BLaER1 treated with 17β-estradiol and CSF1 and Interleukin-3, amounts not matched to agents 10 nM and 100 nM (cell line): ENCODE results near the gene TFCP2.
"Not testable (repeated sequence)": the region's sequence is repeated elsewhere in the genome, so short reads cannot be mapped to it uniquely, and the experiment has no call there.

Experiments used
- H3K27ac ChIP-seq, 11 experiments: shearing (Covaris generic); formaldehyde crosslinking; 2 replicates each; pipeline ENCODE4 v1.8.1; 2022
- H3K27me3 ChIP-seq, 11 experiments: shearing (Covaris generic); formaldehyde crosslinking; 2 replicates each; pipeline ENCODE4 v1.8.1; 2022
- H3K36me3 ChIP-seq, 11 experiments: shearing (Covaris generic); formaldehyde crosslinking; 2 replicates each; pipeline ENCODE4 v1.8.1; 2022
- H3K4me1 ChIP-seq, 10 experiments: shearing (Covaris generic); formaldehyde crosslinking; 2 replicates each; pipeline ENCODE4 v1.8.1; 2022
- H3K4me2 ChIP-seq, 11 experiments: shearing (Covaris generic); formaldehyde crosslinking; 2 replicates each; pipeline ENCODE4 v1.8.1; 2022
- H3K4me3 ChIP-seq, 10 experiments: shearing (Covaris generic); formaldehyde crosslinking; 2 replicates each; pipeline ENCODE4 v1.8.1; 2022
- H3K9ac ChIP-seq, 11 experiments: shearing (Covaris generic); formaldehyde crosslinking; 2 replicates each; pipeline ENCODE4 v1.8.1; 2022
- H3K9me3 ChIP-seq, 11 experiments: shearing (Covaris generic); formaldehyde crosslinking; replicated peaks in 1 of 11; 2 replicates each; pipeline ENCODE4 v1.8.1; 2022
- H4K20me1 ChIP-seq, 11 experiments: shearing (Covaris generic); formaldehyde crosslinking; 2 replicates each; pipeline ENCODE4 v1.8.1; 2022
- Cebpa-rat ChIP-seq, 11 experiments: shearing (Covaris generic); IDR thresholded peaks; 2 replicates each; pipeline ENCODE4 v1.8.1; 2022

The TFCP2 gene

GRCh38 chr12:51172515-51173431 lies at the start of gene TFCP2:
TFCP2 (minus strand) TSS chr12:51173135; CDS start chr12:51172422, 713 bp downstream.
- Histone ChIP-seq H3K27ac (peak within 1 kb of the TSS in 7 of 11 experiments; percentile 16 to 60 (median 46); a peak in 11 of 22 replicates), H3K9ac (peak within 1 kb of the TSS in 9 of 11 experiments; percentile 16 to 52 (median 40); a peak in 11 of 22 replicates), H3K4me3 (peak within 1 kb of the TSS; percentile 22 to 65 (median 51)), H3K36me3 (no peaks in the 10 kb centered on the region), H3K9me3 (peaks cover 4 to 18% (median 16%) of the 10 kb centered on the region in 11 experiments; a peak in 20 of 22 replicates), H3K4me1 (peaks cover 0 to 29% (median 3%) of the 10 kb centered on the region in 10 experiments; a peak in 8 of 20 replicates), H3K4me2 (peak within 1 kb of the TSS; percentile 33 to 82 (median 54); a peak in 21 of 22 replicates), H3K27me3 (peaks cover 16 to 27% (median 25%) of the 10 kb centered on the region in 11 experiments), H4K20me1 (no peaks in the 10 kb centered on the region)
- TF ChIP-seq Cebpa-rat (IDR thresholded peaks at IDR 0.05), result no peak

GRCh38 chr12:51222461-51222860 lies 49.5 kb upstream of the TFCP2 start:
- TF ChIP-seq Cebpa-rat (IDR thresholded peaks at IDR 0.05), result no peak
- Histone ChIP-seq H3K9ac (no peak overlapping the region), H3K4me1 (peaks cover 8 to 13% (median 12%) of the 10 kb centered on the region in 10 experiments)

GRCh38 chr12:51219857-51220256 lies 46.9 kb upstream of the TFCP2 start:
- not testable (repeated sequence) for H4K20me1 ChIP-seq, H3K9ac ChIP-seq, H3K4me2 ChIP-seq, H3K36me3 ChIP-seq, H3K4me3 ChIP-seq, H3K27ac ChIP-seq, H3K27me3 ChIP-seq, H3K9me3 ChIP-seq
- peaks cover 8 to 23% (median 16%) of the 10 kb centered on the region in 10 experiments for H3K4me1 ChIP-seq

More at GRCh38 chr12:51222461-51222860, 49.5 kb upstream of the TFCP2 start:
- no peaks in the 10 kb centered on the region for H3K27me3 ChIP-seq
- no peaks in the 10 kb centered on the region for H4K20me1 ChIP-seq
- no peaks in the 10 kb centered on the region for H3K9me3 ChIP-seq
- H3K4me2 ChIP-seq, result no peak overlapping the region
- H3K27ac ChIP-seq, result no peak overlapping the region
- no peak overlapping the region for H3K4me3 ChIP-seq
- H3K36me3 ChIP-seq, result no peaks in the 10 kb centered on the region

- Histone ChIP-seq H3K4me2 (peak overlapping the region; percentile 76 to 95 (median 91); a peak in 18 of 22 replicates), H3K36me3 (no peaks in the 10 kb centered on the region), H3K9ac (no peak overlapping the region), H3K9me3 (no peaks in the 10 kb centered on the region), H3K4me1 (peaks cover 8 to 23% (median 16%) of the 10 kb centered on the region in 10 experiments), H3K27ac (no peak overlapping the region), H3K4me3 (no peak overlapping the region), H4K20me1 (no peaks in the 10 kb centered on the region), H3K27me3 (peaks cover 0 to 10% (median 7%) of the 10 kb centered on the region in 11 experiments; a peak in 11 of 22 replicates)
- TF ChIP-seq Cebpa-rat (IDR thresholded peaks at IDR 0.05), result no peak
Measured at GRCh38 chr12:51219322-51219721, 46.4 kb upstream of the TFCP2 start.

- Histone ChIP-seq H3K4me1 (peaks cover 8 to 23% (median 16%) of the 10 kb centered on the region in 10 experiments), H3K9me3 (no peaks in the 10 kb centered on the region), H3K36me3 (no peaks in the 10 kb centered on the region), H3K4me2 (peak overlapping the region; percentile 76 to 95 (median 91)), H3K27me3 (peaks cover 0 to 10% (median 7%) of the 10 kb centered on the region in 11 experiments; a peak in 11 of 22 replicates), H4K20me1 (no peaks in the 10 kb centered on the region), H3K27ac (peak overlapping the region; percentile 76 to 88 (median 82)), H3K4me3 (peak overlapping the region; percentile 66 to 78 (median 71)), H3K9ac (peak overlapping the region; percentile 76 to 93 (median 85))
- TF ChIP-seq Cebpa-rat (IDR thresholded peaks at IDR 0.05), result no peak
Measured at GRCh38 chr12:51218607-51219161, 45.7 kb upstream of the TFCP2 start.

GRCh38 chr12:51217968-51218606 lies 45.2 kb upstream of the TFCP2 start, which contains the start of gene POU6F1:
POU6F1 (minus strand) TSS chr12:51218062; CDS start chr12:51206836, 11,226 bp downstream.
- H3K27me3 ChIP-seq, result peaks cover 0 to 10% (median 7%) of the 10 kb centered on the region in 11 experiments; a peak in 11 of 22 replicates
- H3K9me3 ChIP-seq, result no peaks in the 10 kb centered on the region
- peak within 1 kb of the TSS; percentile 66 to 78 (median 71) for H3K4me3 ChIP-seq
- H3K36me3 ChIP-seq, result no peaks in the 10 kb centered on the region
- no peaks in the 10 kb centered on the region for H4K20me1 ChIP-seq
- no peak for TF ChIP-seq Cebpa-rat (IDR thresholded peaks at IDR 0.05)
- peaks cover 8 to 23% (median 16%) of the 10 kb centered on the region in 10 experiments for H3K4me1 ChIP-seq
- H3K27ac ChIP-seq, result peak within 1 kb of the TSS; percentile 76 to 88 (median 82)
- H3K9ac ChIP-seq, result peak within 1 kb of the TSS; percentile 76 to 93 (median 85)
- H3K4me2 ChIP-seq, result peak within 1 kb of the TSS; percentile 76 to 95 (median 92)

- Histone ChIP-seq H3K27me3 (peaks cover 0 to 10% (median 7%) of the 10 kb centered on the region in 11 experiments; a peak in 11 of 22 replicates), H3K9me3 (no peaks in the 10 kb centered on the region), H3K36me3 (no peaks in the 10 kb centered on the region), H4K20me1 (no peaks in the 10 kb centered on the region), H3K4me1 (peaks cover 8 to 23% (median 16%) of the 10 kb centered on the region in 10 experiments), H3K9ac (peak overlapping the region; percentile 76 to 93 (median 85)), H3K4me3 (peak overlapping the region; percentile 66 to 78 (median 71)), H3K4me2 (peak overlapping the region; percentile 76 to 94 (median 88)), H3K27ac (peak overlapping the region; percentile 76 to 88 (median 82))
- no peak for TF ChIP-seq Cebpa-rat (IDR thresholded peaks at IDR 0.05)
Measured at GRCh38 chr12:51217133-51217967, 44.4 kb upstream of the TFCP2 start.

GRCh38 chr12:51216642-51217041 lies 43.7 kb upstream of the TFCP2 start:
- H4K20me1 ChIP-seq, result no peaks in the 10 kb centered on the region
- peak overlapping the region; percentile 66 to 78 (median 71); a peak in 17 of 20 replicates for H3K4me3 ChIP-seq
- TF ChIP-seq Cebpa-rat (IDR thresholded peaks at IDR 0.05), result no peak
- H3K4me1 ChIP-seq, result peaks cover 8 to 23% (median 16%) of the 10 kb centered on the region in 10 experiments
- H3K4me2 ChIP-seq, result peak overlapping the region; percentile 76 to 93 (median 88)
- H3K36me3 ChIP-seq, result no peaks in the 10 kb centered on the region
- H3K27me3 ChIP-seq, result peaks cover 0 to 10% (median 7%) of the 10 kb centered on the region in 11 experiments; a peak in 11 of 22 replicates
- peak overlapping the region in 7 of 11 experiments; percentile 82 to 93 (median 86); a peak in 11 of 22 replicates for H3K9ac ChIP-seq
- peak overlapping the region in 1 of 11 experiments; percentile 54; a peak in 2 of 22 replicates for H3K27ac ChIP-seq
- H3K9me3 ChIP-seq, result no peaks in the 10 kb centered on the region
